ENCODE data around the gene ACTA1. TPM values are rescaled to one million over a fixed set of nuclear protein-coding genes. Genes with fewer than 3 reads are reported as not detected.

Gene ACTA1
- total and polyA plus RNA-seq, 2 experiments from 2014 or later, result 0.28 to 0.33 TPM

DNA sequence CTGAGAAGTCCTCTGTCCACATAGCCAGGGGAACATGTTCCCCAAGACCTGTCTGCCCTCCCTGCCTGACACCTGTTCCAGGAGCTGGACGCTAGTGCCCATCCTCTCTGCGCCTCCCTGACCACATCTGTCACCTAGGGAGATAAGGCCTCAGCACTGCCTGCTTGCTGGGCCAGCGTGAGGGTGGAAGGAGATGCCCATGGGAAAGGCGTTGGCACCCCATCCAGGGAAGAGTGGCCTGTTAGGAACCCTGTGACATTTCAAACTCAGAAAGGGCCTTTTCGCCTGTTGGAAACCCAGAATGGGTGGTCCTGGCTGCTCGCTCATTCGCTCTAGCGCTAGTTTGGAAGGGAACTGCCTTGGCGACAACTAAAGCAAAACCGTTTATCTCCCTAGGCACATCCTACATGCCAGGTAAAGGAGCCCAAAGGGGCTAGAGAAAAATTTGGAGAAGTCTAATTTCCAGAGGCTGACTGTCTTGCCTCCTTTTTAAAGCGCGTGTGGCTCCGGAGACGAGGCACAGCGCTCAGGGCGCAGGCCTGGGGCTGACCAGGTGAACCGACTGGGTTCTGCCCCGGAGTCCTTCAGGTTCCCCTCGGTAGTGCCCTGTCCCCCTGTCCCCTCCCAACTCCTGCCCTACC lies 410 bp downstream of the ACTA1 start:
- peaks cover 4% of the 10 kb centered on the region for H3K4me1 ChIP-seq (ENCODE audit: insufficient read depth)
- H3K9me3 ChIP-seq (ENCODE audit: low read depth), result no peaks in the 10 kb centered on the region
- H3K4me3 ChIP-seq, result no peak overlapping the region
- no peaks in the 10 kb centered on the region for H4K20me1 ChIP-seq (ENCODE audit: insufficient read depth, poor library complexity, severe bottlenecking)
- H3K27ac ChIP-seq, result no peak overlapping the region
- H3K79me2 ChIP-seq, result no peaks in the 10 kb centered on the region
- no peak for TF ChIP-seq EZH2phosphoT487 (IDR thresholded peaks at IDR 0.05; ENCODE audit: low read depth, severe bottlenecking, unreplicated experiment)
- TF ChIP-seq, protein P1, sequence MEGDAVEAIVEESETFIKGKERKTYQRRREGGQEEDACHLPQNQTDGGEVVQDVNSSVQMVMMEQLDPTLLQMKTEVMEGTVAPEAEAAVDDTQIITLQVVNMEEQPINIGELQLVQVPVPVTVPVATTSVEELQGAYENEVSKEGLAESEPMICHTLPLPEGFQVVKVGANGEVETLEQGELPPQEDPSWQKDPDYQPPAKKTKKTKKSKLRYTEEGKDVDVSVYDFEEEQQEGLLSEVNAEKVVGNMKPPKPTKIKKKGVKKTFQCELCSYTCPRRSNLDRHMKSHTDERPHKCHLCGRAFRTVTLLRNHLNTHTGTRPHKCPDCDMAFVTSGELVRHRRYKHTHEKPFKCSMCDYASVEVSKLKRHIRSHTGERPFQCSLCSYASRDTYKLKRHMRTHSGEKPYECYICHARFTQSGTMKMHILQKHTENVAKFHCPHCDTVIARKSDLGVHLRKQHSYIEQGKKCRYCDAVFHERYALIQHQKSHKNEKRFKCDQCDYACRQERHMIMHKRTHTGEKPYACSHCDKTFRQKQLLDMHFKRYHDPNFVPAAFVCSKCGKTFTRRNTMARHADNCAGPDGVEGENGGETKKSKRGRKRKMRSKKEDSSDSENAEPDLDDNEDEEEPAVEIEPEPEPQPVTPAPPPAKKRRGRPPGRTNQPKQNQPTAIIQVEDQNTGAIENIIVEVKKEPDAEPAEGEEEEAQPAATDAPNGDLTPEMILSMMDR (IDR thresholded peaks at IDR 0.05; ENCODE audit: poor library complexity), result no peak
- no peak for TF ChIP-seq EZH2 (IDR thresholded peaks at IDR 0.05; ENCODE audit: borderline replicate concordance)
- H2AFZ ChIP-seq, result no peak overlapping the region
- peaks cover 33% of the 10 kb centered on the region for H3K27me3 ChIP-seq
- DNase-seq (ENCODE audit: low spot score), result no peak
- WGBS (ENCODE audit: low lambda C conversion rate, missing lambda C conversion rate), result 64% methylated on average over 19 of the region's 19 CpGs
- no peaks in the 10 kb centered on the region for H3K9me2 ChIP-seq (replicated peaks; ENCODE audit: insufficient read depth)
- peak overlapping the region; percentile 71 for H3K4me2 ChIP-seq
- no peaks in the 10 kb centered on the region for H3K36me3 ChIP-seq (replicated peaks; ENCODE audit: insufficient read depth, low read depth)

DNA sequence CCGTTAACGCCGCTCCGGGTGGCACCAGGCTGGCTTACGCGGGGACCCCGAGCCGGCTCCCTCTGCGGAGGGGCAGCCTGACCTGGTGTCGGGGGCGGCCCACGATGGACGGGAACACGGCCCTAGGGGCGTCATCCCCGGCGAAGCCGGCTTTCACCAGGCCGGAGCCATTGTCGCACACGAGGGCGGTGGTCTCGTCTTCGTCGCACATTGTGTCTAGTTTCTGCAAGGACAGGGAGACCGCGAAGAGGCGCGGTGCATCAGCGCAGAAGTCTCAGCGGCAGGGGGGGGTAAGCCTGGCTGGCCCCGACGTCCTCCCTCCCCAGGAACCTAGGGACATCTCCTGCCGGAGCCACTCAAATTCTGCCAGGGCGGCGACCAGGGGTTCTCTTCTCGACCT lies 989 bp downstream of the ACTA1 start:
- WGBS (ENCODE audit: low lambda C conversion rate, missing lambda C conversion rate), result 95% methylated on average over 36 of the region's 37 CpGs
- Histone ChIP-seq H3K9me3 (ENCODE audit: low read depth) (no peaks in the 10 kb centered on the region), H4K20me1 (ENCODE audit: insufficient read depth, poor library complexity, severe bottlenecking) (no peaks in the 10 kb centered on the region), H2AFZ (no peak overlapping the region), H3K4me2 (no peak overlapping the region), H3K27me3 (peaks cover 33% of the 10 kb centered on the region), H3K27ac (no peak overlapping the region), H3K9me2 (replicated peaks; ENCODE audit: insufficient read depth) (no peaks in the 10 kb centered on the region), H3K36me3 (replicated peaks; ENCODE audit: insufficient read depth, low read depth) (no peaks in the 10 kb centered on the region), H3K4me3 (no peak overlapping the region), H3K79me2 (no peaks in the 10 kb centered on the region), H3K4me1 (ENCODE audit: insufficient read depth) (peaks cover 4% of the 10 kb centered on the region)
- no peak for TF ChIP-seq EZH2phosphoT487 (IDR thresholded peaks at IDR 0.05; ENCODE audit: low read depth, severe bottlenecking, unreplicated experiment)
- TF ChIP-seq, protein P1 (IDR thresholded peaks at IDR 0.05; ENCODE audit: poor library complexity), result no peak
- no peak for TF ChIP-seq EZH2 (IDR thresholded peaks at IDR 0.05; ENCODE audit: borderline replicate concordance)
- no peak for DNase-seq (ENCODE audit: low spot score)

DNA sequence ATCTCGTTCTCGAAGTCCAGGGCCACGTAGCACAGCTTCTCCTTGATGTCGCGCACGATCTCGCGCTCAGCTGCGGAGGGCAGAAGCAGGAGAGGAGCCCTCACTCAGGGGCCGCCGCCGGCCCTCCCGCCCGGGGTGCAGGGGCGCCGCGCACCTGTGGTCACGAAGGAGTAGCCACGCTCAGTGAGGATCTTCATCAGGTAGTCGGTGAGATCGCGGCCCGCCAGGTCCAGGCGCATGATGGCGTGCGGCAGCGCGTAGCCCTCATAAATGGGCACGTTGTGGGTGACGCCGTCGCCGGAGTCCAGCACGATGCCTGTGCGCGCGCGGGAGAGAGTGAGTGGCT lies 1.8 kb downstream of the ACTA1 start:
- Histone ChIP-seq H3K79me2 (no peaks in the 10 kb centered on the region), H2AFZ (no peak overlapping the region), H3K4me3 (no peak overlapping the region), H3K4me1 (ENCODE audit: insufficient read depth) (peaks cover 4% of the 10 kb centered on the region), H3K9me2 (replicated peaks; ENCODE audit: insufficient read depth) (no peaks in the 10 kb centered on the region), H4K20me1 (ENCODE audit: insufficient read depth, poor library complexity, severe bottlenecking) (no peaks in the 10 kb centered on the region), H3K27me3 (peaks cover 33% of the 10 kb centered on the region), H3K36me3 (replicated peaks; ENCODE audit: insufficient read depth, low read depth) (no peaks in the 10 kb centered on the region), H3K9me3 (ENCODE audit: low read depth) (no peaks in the 10 kb centered on the region), H3K27ac (no peak overlapping the region), H3K4me2 (no peak overlapping the region)
- DNase-seq (ENCODE audit: low spot score), result no peak
- TF ChIP-seq EZH2 (IDR thresholded peaks at IDR 0.05; ENCODE audit: borderline replicate concordance) (no peak), EZH2phosphoT487 (IDR thresholded peaks at IDR 0.05; ENCODE audit: low read depth, severe bottlenecking, unreplicated experiment) (no peak)
- TF ChIP-seq, protein P1 (IDR thresholded peaks at IDR 0.05; ENCODE audit: poor library complexity), result no peak
- WGBS (ENCODE audit: low lambda C conversion rate, missing lambda C conversion rate), result 99% methylated on average over 18 of the region's 38 CpGs

Data from hepatocyte (in vitro differentiated cells).